Neuronal stem cell (in vitro differentiated cells): ENCODE results near the gene GCC2.

Experiments used
- DNase-seq: peaks from one replicate; pipeline ENCODE4 v3.0.0-alpha.2; 2013; ENCODE audit warnings: low spot score
- H2AFZ ChIP-seq: one replicate; pipeline ENCODE4 v1.6.1; 2013; ENCODE audit warnings: mild to moderate bottlenecking, low read length, inconsistent platforms
- H2AK5ac ChIP-seq: 2 replicates; pipeline ENCODE4 v1.6.1; 2013; ENCODE audit warnings: low read depth, mild to moderate bottlenecking, inconsistent platforms, low read length, moderate library complexity, mixed read lengths
- H2BK120ac ChIP-seq: 2 replicates; pipeline ENCODE4 v1.6.1; 2013; ENCODE audit warnings: low read depth, mild to moderate bottlenecking, inconsistent platforms, low read length, moderate library complexity, mixed read lengths
- H2BK12ac ChIP-seq: one replicate; pipeline ENCODE4 v1.6.1; 2013; ENCODE audit warnings: low read length, inconsistent platforms
- H2BK15ac ChIP-seq: 2 replicates; pipeline ENCODE4 v1.6.1; 2013; ENCODE audit warnings: mild to moderate bottlenecking, low read length, inconsistent platforms, mixed read lengths
- H2BK5ac ChIP-seq: one replicate; pipeline ENCODE4 v1.6.1; 2013; ENCODE audit warnings: inconsistent platforms, mild to moderate bottlenecking, low read length, moderate library complexity
- H3K14ac ChIP-seq: one replicate; pipeline ENCODE4 v1.6.1; 2013; ENCODE audit warnings: low read length, inconsistent platforms
- H3K18ac ChIP-seq: 2 replicates; pipeline ENCODE4 v1.6.1; 2013; ENCODE audit warnings: low read length, inconsistent platforms
- H3K23ac ChIP-seq: 2 replicates; pipeline ENCODE4 v1.6.1; 2013; ENCODE audit warnings: low read depth, mild to moderate bottlenecking, mixed read lengths, low read length, inconsistent platforms; ENCODE audit not compliant: poor library complexity
- H3K27ac ChIP-seq: replicated peaks from 3 replicates; pipeline ENCODE4 v1.5.1; 2013; ENCODE audit warnings: low read length, inconsistent platforms
- H3K27me3 ChIP-seq, 3 experiments: 2 replicates each; pipeline ENCODE4 v1.6.1; 2013; ENCODE audit warnings: low read length in 3 of 3, mild to moderate bottlenecking in 2 of 3, inconsistent platforms in 1 of 3, low read depth in 1 of 3, mixed read lengths in 1 of 3, moderate library complexity in 1 of 3; ENCODE audit not compliant: control insufficient read depth in 3 of 3, insufficient read depth in 3 of 3
- H3K36me3 ChIP-seq, 2 donors: replicated peaks in 1 of 2; 2 replicates each; pipeline ENCODE4 v1.6.1; 2013; ENCODE audit warnings: low read length in 2 of 2; ENCODE audit not compliant: control insufficient read depth in 2 of 2, insufficient read depth in 2 of 2
- H3K4ac ChIP-seq: 2 replicates; pipeline ENCODE4 v1.6.1; 2013; ENCODE audit warnings: inconsistent platforms, mild to moderate bottlenecking, low read length, moderate library complexity
- H3K4me1 ChIP-seq, 2 donors: 1 replicate in 1 of 2; 2 replicates in 1 of 2; pipeline ENCODE4 v1.6.1; 2013; ENCODE audit warnings: low read length in 2 of 2, low read depth in 1 of 2; ENCODE audit not compliant: control insufficient read depth in 2 of 2, insufficient read depth in 1 of 2
- H3K4me2 ChIP-seq: one replicate; pipeline ENCODE4 v1.6.1; 2013; ENCODE audit warnings: mild to moderate bottlenecking, low read length, inconsistent platforms; ENCODE audit not compliant: insufficient read depth, poor library complexity, severe bottlenecking
- H3K4me3 ChIP-seq, 2 donors: 2 replicates each; pipeline ENCODE4 v1.5.1; 2013; ENCODE audit warnings: low read length in 2 of 2, mild to moderate bottlenecking in 2 of 2, inconsistent platforms in 1 of 2, moderate library complexity in 1 of 2
- H3K79me1 ChIP-seq: one replicate; pipeline ENCODE4 v1.6.1; 2013; ENCODE audit warnings: low read depth, mild to moderate bottlenecking, inconsistent platforms, low read length, moderate library complexity
- H3K9ac ChIP-seq: one replicate; pipeline ENCODE4 v1.6.1; 2013; ENCODE audit warnings: mild to moderate bottlenecking, low read depth, low read length, inconsistent platforms; ENCODE audit not compliant: poor library complexity
- H3K9me3 ChIP-seq, 2 donors: replicated peaks in 1 of 2; 2 replicates each; pipeline versions ENCODE3 to v1.6.1; 2013; ENCODE audit warnings: low read length in 2 of 2, mild to moderate bottlenecking in 2 of 2, inconsistent platforms in 1 of 2, low read depth in 1 of 2, mixed read lengths in 1 of 2, moderate library complexity in 1 of 2; ENCODE audit not compliant: control insufficient read depth in 2 of 2, insufficient read depth in 1 of 2
- H4K8ac ChIP-seq: one replicate; pipeline ENCODE4 v1.6.1; 2013; ENCODE audit warnings: low read depth, mild to moderate bottlenecking, inconsistent platforms, low read length, moderate library complexity
- H4K91ac ChIP-seq: one replicate; pipeline ENCODE4 v1.6.1; 2013; ENCODE audit warnings: low read length, low read depth, mild to moderate bottlenecking, inconsistent platforms; ENCODE audit not compliant: poor library complexity
- WGBS, 2 donors: extraction: QIAGEN DNeasy Blood & Tissue Kit; methylation state at CpG; one replicate each; pipeline ENCODE4 v1.1.7; 2013; ENCODE audit warnings: missing lambda C conversion rate in 2 of 2, mixed read lengths in 1 of 2; ENCODE audit not compliant: insufficient read length in 2 of 2, insufficient replicate concordance in 1 of 2; ENCODE audit errors: extremely low coverage in 2 of 2; 5-methylcytosine and 5-hydroxymethylcytosine counted together

The GCC2 gene

DNA sequence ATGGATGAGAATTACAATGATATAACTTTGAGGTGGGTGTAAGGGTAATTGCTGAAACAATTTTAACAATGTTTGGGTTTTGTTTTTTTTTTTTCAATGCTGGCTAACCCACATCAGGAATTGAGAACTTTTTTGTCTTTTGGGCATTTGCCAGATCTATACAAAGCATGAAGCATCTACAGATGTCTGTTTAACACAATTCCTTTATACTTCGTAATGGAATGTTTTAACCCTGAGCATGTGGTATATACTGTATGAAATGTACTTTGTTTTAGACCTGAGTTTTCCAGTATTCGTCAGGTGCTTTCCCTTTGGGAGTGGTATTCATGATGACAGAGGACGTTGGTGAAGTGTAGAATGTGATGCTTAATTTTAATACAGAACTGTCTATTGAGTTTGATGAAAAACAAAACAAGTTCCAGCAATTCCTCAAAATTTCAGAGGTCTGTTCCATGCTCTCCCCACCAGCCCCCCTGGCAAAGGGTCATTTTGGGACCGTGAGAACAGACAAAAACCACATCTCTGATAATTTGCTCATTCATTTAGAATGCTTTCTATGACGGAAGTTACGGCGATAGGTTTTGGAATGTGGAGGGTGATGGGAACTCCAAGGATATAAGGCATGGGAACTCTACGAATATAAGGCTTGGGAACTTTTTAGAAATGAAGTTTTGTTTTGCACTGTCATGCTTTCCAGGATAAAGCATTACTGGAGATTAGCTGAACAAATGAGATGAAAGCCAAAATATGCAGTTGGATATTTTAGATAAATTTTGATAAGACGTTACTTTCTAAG, 99.4 kb downstream of the GCC2 start:
- Histone ChIP-seq H2AK5ac (no peak overlapping the region), H3K4me2 (no peak overlapping the region), H2AFZ (no peak overlapping the region), H3K4ac (no peak overlapping the region), H3K27me3 (no peaks in the 10 kb centered on the region), H2BK120ac (no peak overlapping the region), H3K23ac (no peak overlapping the region), H3K79me1 (no peaks in the 10 kb centered on the region), H4K91ac (no peak overlapping the region), H2BK12ac (no peak overlapping the region), H3K9me3 (peaks cover 2 to 17% of the 10 kb centered on the region in 2 donors), H3K4me1 (no peaks in the 10 kb centered on the region), H2BK15ac (no peak overlapping the region), H3K18ac (no peak overlapping the region), H3K9ac (no peak overlapping the region), H3K14ac (no peak overlapping the region), H2BK5ac (no peak overlapping the region), H4K8ac (no peak overlapping the region), H3K27ac (no peak overlapping the region), H3K36me3 (no peaks in the 10 kb centered on the region), H3K4me3 (no peak overlapping the region)
- no peak for DNase-seq
- WGBS, 2 donors = no CpG with 5 or more reads among the region's 9 CpGs

DNA sequence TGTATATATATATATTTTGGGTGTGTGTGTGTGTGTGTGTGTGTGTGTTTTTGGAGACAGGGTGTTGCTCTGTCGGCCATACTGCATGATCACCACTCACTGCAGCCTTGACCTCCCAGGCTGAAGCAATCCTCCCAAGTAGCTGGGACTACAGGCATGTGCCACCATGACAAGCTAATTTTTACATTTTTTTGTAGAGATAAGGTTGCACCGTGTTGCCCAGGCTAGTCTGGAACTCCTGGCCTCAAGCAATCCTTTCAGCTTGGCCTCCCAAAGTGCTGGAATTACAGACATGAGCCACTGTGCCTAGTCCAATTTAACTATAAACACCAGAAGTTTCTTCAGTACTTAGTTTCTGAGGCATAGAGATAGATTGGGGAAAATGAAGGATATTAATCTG, 103.6 kb downstream of the GCC2 start:
- H3K4me2 ChIP-seq = no peak overlapping the region
- no peaks in the 10 kb centered on the region for H3K27me3 ChIP-seq
- H3K4me3 ChIP-seq = no peak overlapping the region
- no peak overlapping the region for H3K18ac ChIP-seq
- H2AFZ ChIP-seq = no peak overlapping the region
- no peak for DNase-seq
- no peak overlapping the region for H3K27ac ChIP-seq
- H3K4me1 ChIP-seq = no peaks in the 10 kb centered on the region
- no peak overlapping the region for H2AK5ac ChIP-seq
- no peak overlapping the region for H2BK12ac ChIP-seq
- H4K91ac ChIP-seq = no peak overlapping the region
- H2BK120ac ChIP-seq = no peak overlapping the region
- no peak overlapping the region for H3K4ac ChIP-seq
- H3K36me3 ChIP-seq = no peaks in the 10 kb centered on the region
- no peak overlapping the region for H4K8ac ChIP-seq
- H3K79me1 ChIP-seq = peaks cover 3% of the 10 kb centered on the region
- no CpG with 5 or more reads among the region's 2 CpGs for WGBS, 2 donors
- no peak overlapping the region for H3K9ac ChIP-seq
- no peak overlapping the region for H2BK5ac ChIP-seq
- H3K14ac ChIP-seq = no peak overlapping the region
- no peak overlapping the region for H3K23ac ChIP-seq
- no peak overlapping the region for H2BK15ac ChIP-seq
- no peaks in the 10 kb centered on the region for H3K9me3 ChIP-seq

DNA sequence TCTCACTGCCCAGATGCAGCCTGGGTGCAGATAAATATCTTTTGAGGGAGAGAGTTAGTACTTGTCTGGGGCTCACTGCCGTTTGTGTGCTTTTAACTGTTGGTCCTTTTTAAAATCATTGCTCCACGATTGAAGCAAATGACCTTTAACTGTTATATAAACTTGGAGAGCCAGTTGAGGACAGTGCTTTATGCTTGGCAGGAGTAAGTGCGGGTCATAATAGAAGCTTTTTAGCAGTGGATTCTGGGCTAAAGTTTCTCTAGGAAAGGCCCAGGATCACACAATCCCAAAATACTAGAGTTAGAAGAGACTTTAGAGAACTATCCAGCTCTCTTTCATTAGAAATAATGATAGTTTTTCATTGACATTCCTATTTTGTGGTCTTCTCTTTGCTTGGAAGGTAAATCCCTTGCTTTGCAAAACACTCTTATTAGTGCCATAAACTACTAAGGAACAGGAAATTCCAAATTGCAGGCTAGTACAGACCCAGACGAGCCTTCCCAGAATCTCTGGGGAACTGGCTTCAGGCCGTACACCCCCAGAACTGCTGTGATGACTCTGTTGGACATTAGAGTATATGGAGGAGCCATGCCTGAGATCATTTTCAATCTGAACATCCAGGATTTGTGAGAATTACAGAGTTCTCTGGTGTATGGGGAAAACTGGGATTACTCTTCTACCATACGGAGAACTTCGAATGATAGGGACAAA, 104.4 kb downstream of the GCC2 start:
- Histone ChIP-seq H3K27ac (no peak overlapping the region), H2AFZ (no peak overlapping the region), H2BK120ac (no peak overlapping the region), H3K79me1 (peaks cover 3% of the 10 kb centered on the region), H3K4me3 (no peak overlapping the region), H3K14ac (no peak overlapping the region), H4K8ac (no peak overlapping the region), H2BK5ac (no peak overlapping the region), H3K4me1 (no peaks in the 10 kb centered on the region), H3K27me3 (no peaks in the 10 kb centered on the region), H3K36me3 (no peaks in the 10 kb centered on the region), H3K9ac (no peak overlapping the region), H4K91ac (no peak overlapping the region), H2BK15ac (no peak overlapping the region), H3K9me3 (no peaks in the 10 kb centered on the region), H2BK12ac (no peak overlapping the region), H3K4me2 (no peak overlapping the region), H3K4ac (no peak overlapping the region), H3K18ac (no peak overlapping the region), H3K23ac (no peak overlapping the region), H2AK5ac (no peak overlapping the region)
- no CpG with 5 or more reads among the region's 7 CpGs for WGBS, 2 donors
- no peak for DNase-seq

DNA sequence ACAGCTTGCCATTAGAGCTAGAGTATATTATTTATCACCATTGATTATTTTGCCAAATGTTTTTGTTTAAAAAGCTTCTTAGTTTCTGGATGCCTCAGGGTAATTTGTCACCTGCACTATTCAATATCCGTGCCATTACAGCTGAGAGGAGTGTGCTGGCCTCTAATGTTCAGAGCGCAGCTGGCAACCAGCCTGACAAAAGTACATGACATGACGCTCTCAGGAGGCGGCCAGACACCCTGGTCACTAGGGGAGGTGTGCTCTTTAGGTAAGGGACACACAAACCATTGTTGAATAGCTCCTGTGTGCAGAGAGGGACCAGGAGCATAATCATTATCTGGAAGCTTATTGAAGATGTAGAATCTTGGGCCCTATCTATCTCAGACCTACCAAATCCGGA, 105.5 kb downstream of the GCC2 start:
- H2AK5ac ChIP-seq = no peak overlapping the region
- H3K23ac ChIP-seq = no peak overlapping the region

More for the DNA sequence above, 105.5 kb downstream of the GCC2 start:
- Histone ChIP-seq H3K9me3 (no peaks in the 10 kb centered on the region), H2BK12ac (no peak overlapping the region), H3K36me3 (no peaks in the 10 kb centered on the region), H3K4me1 (no peaks in the 10 kb centered on the region), H3K18ac (no peak overlapping the region), H3K14ac (no peak overlapping the region), H3K4ac (no peak overlapping the region), H2BK5ac (no peak overlapping the region), H2AFZ (no peak overlapping the region), H3K27ac (no peak overlapping the region), H3K79me1 (peaks cover 3% of the 10 kb centered on the region), H3K4me3 (no peak overlapping the region), H2BK120ac (no peak overlapping the region), H3K9ac (no peak overlapping the region), H3K27me3 (no peaks in the 10 kb centered on the region), H4K91ac (no peak overlapping the region), H4K8ac (no peak overlapping the region), H2BK15ac (no peak overlapping the region), H3K4me2 (no peak overlapping the region)
- DNase-seq = no peak
- no CpG with 5 or more reads among the region's 5 CpGs for WGBS, 2 donors
